ENCODE results near the gene MT1A. TPM values are rescaled to one million over a fixed set of nuclear protein-coding genes. Genes with fewer than 3 reads are reported as not detected.
"Not testable (repeated sequence)": the region's sequence is repeated elsewhere in the genome, so short reads cannot be mapped to it uniquely, and the experiment has no call there.

The MT1A gene
- total RNA-seq, 1 donor from 2014 or later, result not detected

DNA sequence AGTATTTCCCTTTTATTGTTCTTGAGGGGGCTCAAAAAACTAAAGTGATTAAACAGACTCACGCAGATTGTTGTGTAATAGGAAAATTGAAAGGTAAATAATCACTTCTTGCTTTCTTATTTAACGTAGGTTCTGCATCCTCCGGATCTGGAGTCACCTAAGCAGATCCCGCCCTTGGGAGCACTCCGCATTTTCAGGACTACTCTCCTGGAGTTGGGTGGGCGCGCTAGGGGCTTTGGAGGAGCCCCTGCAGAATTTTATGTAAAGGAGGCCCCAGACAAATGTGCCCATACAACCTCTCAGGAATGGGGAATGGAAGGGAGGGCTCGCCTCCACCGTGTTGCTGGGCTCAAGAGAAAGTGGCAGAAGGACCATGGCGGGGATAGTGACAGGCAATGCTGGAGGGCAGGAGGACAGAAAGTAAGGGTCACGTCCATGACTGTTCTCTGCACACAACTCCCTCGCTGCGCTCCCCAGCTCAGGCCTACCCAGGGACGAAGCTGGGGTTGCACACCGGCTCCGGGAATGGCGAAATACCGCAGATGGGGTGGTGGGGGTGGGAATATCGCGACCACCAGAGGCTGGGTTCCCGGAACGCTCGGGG lies 21.8 kb upstream of the MT1A start:
- H3K27me3 Mint-ChIP-seq (ENCODE audit: low read depth), result peaks cover 2% of the 10 kb centered on the region
- H3K9me3 Mint-ChIP-seq (ENCODE audit: low read depth), result no peaks in the 10 kb centered on the region
- H3K4me1 Mint-ChIP-seq (ENCODE audit: low read depth), result peaks cover 34% of the 10 kb centered on the region
- H3K36me3 Mint-ChIP-seq (ENCODE audit: low read depth), result no peaks in the 10 kb centered on the region
- no peak for DNase-seq (ENCODE audit: low spot score)
- H3K27ac Mint-ChIP-seq (ENCODE audit: unreplicated experiment), result no peak overlapping the region
- TF ChIP-seq, protein P1, sequence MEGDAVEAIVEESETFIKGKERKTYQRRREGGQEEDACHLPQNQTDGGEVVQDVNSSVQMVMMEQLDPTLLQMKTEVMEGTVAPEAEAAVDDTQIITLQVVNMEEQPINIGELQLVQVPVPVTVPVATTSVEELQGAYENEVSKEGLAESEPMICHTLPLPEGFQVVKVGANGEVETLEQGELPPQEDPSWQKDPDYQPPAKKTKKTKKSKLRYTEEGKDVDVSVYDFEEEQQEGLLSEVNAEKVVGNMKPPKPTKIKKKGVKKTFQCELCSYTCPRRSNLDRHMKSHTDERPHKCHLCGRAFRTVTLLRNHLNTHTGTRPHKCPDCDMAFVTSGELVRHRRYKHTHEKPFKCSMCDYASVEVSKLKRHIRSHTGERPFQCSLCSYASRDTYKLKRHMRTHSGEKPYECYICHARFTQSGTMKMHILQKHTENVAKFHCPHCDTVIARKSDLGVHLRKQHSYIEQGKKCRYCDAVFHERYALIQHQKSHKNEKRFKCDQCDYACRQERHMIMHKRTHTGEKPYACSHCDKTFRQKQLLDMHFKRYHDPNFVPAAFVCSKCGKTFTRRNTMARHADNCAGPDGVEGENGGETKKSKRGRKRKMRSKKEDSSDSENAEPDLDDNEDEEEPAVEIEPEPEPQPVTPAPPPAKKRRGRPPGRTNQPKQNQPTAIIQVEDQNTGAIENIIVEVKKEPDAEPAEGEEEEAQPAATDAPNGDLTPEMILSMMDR (IDR thresholded peaks at IDR 0.05), result no peak
- H3K4me3 Mint-ChIP-seq (ENCODE audit: unreplicated experiment), result peak overlapping the region; percentile 9

DNA sequence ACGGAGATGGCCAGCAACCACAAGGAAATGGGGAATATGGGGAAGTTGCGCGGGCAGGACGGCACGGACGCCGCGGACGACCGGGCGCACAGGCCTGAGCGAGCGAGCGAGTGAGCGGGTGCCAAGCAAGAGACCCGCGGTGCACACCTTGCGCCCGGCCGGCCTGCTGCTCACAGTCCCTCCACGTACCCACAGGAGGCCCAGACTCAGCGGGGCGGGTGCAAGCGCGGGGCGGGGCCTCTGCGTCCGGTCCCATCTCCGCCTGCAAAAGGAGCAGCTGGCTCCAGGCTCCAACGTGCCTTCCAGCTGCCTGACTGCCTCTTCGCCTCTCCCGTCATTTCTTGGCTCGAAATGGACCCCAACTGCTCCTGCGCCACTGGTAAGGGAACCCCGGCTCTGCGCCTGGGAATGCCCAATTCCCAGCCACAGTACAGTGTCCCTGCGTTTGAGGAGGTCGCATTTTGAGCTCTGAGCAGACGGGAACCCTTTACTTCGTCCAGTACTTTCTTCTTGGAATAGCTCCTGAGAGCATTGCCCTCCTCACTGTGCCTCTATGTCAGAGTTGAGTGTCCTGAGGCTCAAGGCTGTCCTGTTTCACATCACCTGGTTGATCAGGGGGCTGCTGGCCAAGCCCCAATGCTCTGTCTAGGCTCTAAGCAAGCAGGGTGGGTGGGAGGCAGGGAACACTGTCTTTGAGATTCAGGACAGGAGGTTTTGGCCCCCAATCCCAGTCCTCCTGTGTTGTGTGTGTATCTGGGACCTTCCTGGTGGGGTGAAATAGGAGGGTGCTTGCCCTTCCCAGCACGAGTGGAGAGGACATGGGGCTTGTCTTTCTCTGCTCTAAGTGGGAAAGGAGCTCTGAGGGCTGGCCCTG lies 21.0 kb upstream of the MT1A start:
- TF ChIP-seq, protein P1 (IDR thresholded peaks at IDR 0.05), result no peak
- DNase-seq (ENCODE audit: low spot score), result no peak
- Mint-ChIP-seq H3K4me1 (ENCODE audit: low read depth) (peaks cover 34% of the 10 kb centered on the region), H3K27me3 (ENCODE audit: low read depth) (peaks cover 2% of the 10 kb centered on the region), H3K27ac (ENCODE audit: unreplicated experiment) (no peak overlapping the region), H3K9me3 (ENCODE audit: low read depth) (no peaks in the 10 kb centered on the region), H3K4me3 (ENCODE audit: unreplicated experiment) (peak overlapping the region; percentile 55), H3K36me3 (ENCODE audit: low read depth) (no peaks in the 10 kb centered on the region)

DNA sequence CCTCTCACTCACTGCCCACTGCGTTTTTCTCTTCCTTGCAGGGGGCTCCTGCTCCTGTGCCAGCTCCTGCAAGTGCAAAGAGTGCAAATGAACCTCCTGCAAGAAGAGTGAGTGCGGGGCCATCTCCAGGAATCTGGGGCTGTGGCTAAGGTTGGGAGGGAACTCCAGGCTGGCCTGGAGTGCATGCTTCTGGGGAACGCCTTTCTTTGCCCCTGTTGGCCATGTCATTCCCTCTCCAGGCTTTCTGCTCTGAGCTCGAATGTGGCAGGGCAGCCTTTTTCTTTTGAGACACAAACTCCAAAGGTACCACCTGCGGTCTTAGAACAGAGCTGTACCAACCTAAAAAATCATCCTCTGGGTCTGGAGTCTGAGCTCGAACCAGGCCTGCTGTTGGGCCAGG lies 20.3 kb upstream of the MT1A start:
- peaks cover 2% of the 10 kb centered on the region for H3K27me3 Mint-ChIP-seq (ENCODE audit: low read depth)
- no peak for DNase-seq (ENCODE audit: low spot score)
- H3K4me1 Mint-ChIP-seq (ENCODE audit: low read depth), result peaks cover 32% of the 10 kb centered on the region
- H3K36me3 Mint-ChIP-seq (ENCODE audit: low read depth), result no peaks in the 10 kb centered on the region
- TF ChIP-seq, protein P1 (IDR thresholded peaks at IDR 0.05), result no peak
- no peak overlapping the region for H3K27ac Mint-ChIP-seq (ENCODE audit: unreplicated experiment)
- no peaks in the 10 kb centered on the region for H3K9me3 Mint-ChIP-seq (ENCODE audit: low read depth)
- no peak overlapping the region for H3K4me3 Mint-ChIP-seq (ENCODE audit: unreplicated experiment)

DNA sequence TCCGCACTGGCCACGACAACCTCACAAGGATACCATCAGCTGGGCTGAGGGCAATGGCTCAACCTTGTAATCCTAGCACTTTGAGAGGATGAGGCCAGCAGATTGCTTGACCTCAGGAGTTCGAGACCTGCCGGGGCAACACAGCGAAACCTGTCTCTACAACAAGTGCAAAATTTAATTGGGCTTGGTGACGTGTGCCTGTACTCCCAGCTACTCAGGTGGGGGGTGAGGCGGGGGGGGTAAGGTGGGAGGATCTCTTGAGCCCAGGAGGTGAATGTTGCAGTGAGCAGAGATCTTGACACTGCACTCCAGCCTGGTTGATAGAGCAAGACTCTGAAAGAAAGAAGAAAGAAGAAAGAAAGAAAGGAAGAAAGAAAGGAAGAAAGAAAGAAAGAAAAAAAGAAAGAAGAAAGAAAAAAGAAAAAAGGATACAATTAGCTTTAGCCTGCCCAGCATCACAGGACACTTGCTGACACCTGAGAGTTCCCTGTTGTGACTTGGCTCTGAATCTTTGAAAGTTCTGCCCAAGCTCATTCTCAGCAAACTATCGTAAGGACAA lies 18.0 kb upstream of the MT1A start:
- H3K36me3 Mint-ChIP-seq (ENCODE audit: low read depth), result no peaks in the 10 kb centered on the region
- H3K4me1 Mint-ChIP-seq (ENCODE audit: low read depth), result peaks cover 18% of the 10 kb centered on the region
- TF ChIP-seq, protein P1 (IDR thresholded peaks at IDR 0.05), result no peak
- H3K27ac Mint-ChIP-seq (ENCODE audit: unreplicated experiment), result no peak overlapping the region
- H3K4me3 Mint-ChIP-seq (ENCODE audit: unreplicated experiment), result no peak overlapping the region
- H3K27me3 Mint-ChIP-seq (ENCODE audit: low read depth), result peaks cover 2% of the 10 kb centered on the region
- no peak for DNase-seq (ENCODE audit: low spot score)
- no peaks in the 10 kb centered on the region for H3K9me3 Mint-ChIP-seq (ENCODE audit: low read depth)

DNA sequence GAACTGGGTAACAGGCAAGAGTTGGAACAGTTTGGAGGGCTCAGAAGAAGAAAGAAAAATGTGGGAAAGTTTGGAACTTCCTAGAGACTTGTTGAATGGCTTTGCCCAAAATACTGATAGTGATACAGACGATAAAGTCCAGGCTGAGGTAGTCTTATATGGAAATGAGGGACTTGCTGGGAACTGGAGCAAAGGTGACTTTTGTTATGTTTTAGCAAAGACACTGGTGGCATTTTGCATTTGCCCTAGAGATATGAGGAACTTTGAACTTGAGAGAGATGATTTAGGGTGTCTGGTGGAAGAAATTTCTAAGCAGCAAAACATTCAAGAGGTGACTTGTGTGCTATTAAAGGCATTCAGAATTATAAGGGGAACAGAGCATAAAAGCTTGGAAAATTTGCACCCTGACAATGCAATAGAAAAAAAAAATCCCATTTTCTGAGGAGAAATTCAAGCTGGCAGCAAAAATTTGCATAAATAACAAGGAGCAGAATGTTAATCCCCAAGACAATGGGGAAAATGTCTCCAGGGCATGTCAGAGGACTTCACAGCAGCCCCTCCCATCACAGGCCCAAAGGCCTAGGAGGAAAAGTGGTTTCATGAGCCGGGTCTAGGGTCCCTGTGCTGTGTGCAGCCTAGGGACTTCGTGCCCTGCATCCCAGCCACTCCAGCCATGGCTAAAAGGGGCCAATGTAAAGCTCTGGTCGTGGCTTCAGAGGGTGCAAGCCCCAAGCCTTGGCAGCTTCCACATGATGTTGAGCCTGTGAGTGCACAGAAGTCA lies 16.6 kb upstream of the MT1A start:
- not testable (repeated sequence) for DNase-seq (ENCODE audit: low spot score); H3K4me3 Mint-ChIP-seq (ENCODE audit: unreplicated experiment); H3K27ac Mint-ChIP-seq (ENCODE audit: unreplicated experiment); H3K36me3 Mint-ChIP-seq (ENCODE audit: low read depth); H3K9me3 Mint-ChIP-seq (ENCODE audit: low read depth); H3K27me3 Mint-ChIP-seq (ENCODE audit: low read depth)
- peaks cover 31% of the 10 kb centered on the region for H3K4me1 Mint-ChIP-seq (ENCODE audit: low read depth)

DNA sequence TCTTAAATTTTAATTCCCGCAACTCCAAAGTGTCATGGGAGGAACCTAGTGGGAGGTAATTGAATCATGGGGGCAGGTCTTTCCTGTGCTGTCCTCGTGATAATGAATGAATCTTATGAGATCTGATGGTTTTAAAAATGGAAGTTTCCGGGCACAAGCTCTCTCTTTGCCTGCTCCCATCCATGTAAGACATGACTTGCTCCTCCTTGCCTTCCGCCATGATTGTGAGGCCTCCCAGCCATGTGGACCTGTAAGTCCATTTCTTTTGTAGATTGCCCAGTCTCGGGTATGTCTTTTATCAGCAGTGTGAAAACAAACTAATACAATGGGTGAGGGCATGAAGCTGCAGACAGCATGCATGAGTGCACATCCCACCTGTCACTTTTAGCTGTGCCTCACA lies 15.3 kb upstream of the MT1A start:
- not testable (repeated sequence) for H3K4me3 Mint-ChIP-seq (ENCODE audit: unreplicated experiment); DNase-seq (ENCODE audit: low spot score); H3K27ac Mint-ChIP-seq (ENCODE audit: unreplicated experiment); H3K27me3 Mint-ChIP-seq (ENCODE audit: low read depth); H3K36me3 Mint-ChIP-seq (ENCODE audit: low read depth); H3K9me3 Mint-ChIP-seq (ENCODE audit: low read depth)
- H3K4me1 Mint-ChIP-seq (ENCODE audit: low read depth), result peaks cover 34% of the 10 kb centered on the region

All from chondrocyte (in vitro differentiated cells).